OCI-LY3 (cell line): ENCODE results near the gene LAPTM5.

Experiments used
- H2AFZ ChIP-seq: fragments of 200-600, 300-600 bp; shearing (Covaris generic); 2 replicates; pipeline ENCODE4 v1.6.0; 2014; ENCODE audit warnings: antibody characterized with exemption, low read depth, low read length
- H3K27ac ChIP-seq: fragments of 200-600, 300-600 bp; sonication (generic); 2 replicates; pipeline ENCODE4 v1.5.1; 2014; ENCODE audit warnings: mild to moderate bottlenecking, low read length, moderate library complexity, mixed read lengths
- H3K27me3 ChIP-seq: fragments of 200-600, 300-600 bp; sonication (generic); 2 replicates; pipeline ENCODE4 v1.6.1; 2014; ENCODE audit warnings: low read depth, low read length, mixed read lengths
- H3K36me3 ChIP-seq: fragments of 200-600, 300-600 bp; sonication (generic); replicated peaks from 2 replicates; pipeline ENCODE3; 2014; ENCODE audit warnings: low read depth, low read length, mixed read lengths
- H3K4me1 ChIP-seq: fragments of 300-600, 200-600 bp; sonication (generic); 2 replicates; pipeline ENCODE4 v1.6.1; 2014; ENCODE audit warnings: low read length, mixed read lengths
- H3K4me2 ChIP-seq: fragments of 200-600, 300-600 bp; sonication (generic); 2 replicates; pipeline ENCODE4 v1.6.1; 2014; ENCODE audit warnings: low read length, mixed read lengths
- H3K4me3 ChIP-seq: fragments of 300-600, 200-600 bp; sonication (generic); 2 replicates; pipeline ENCODE4 v1.5.1; 2014; ENCODE audit warnings: antibody characterized with exemption, mild to moderate bottlenecking, low read length, moderate library complexity
- H3K79me2 ChIP-seq: fragments of 300-600, 200-600 bp; shearing (Covaris generic); 2 replicates; pipeline ENCODE4 v1.6.1; 2014; ENCODE audit warnings: mild to moderate bottlenecking, low read length, mixed read lengths
- H3K9ac ChIP-seq: fragments of 300-600, 200-600 bp; shearing (Covaris generic); 2 replicates; pipeline ENCODE4 v1.6.0; 2014; ENCODE audit warnings: mild to moderate bottlenecking, low read length, moderate library complexity
- H3K9me3 ChIP-seq: fragments of 200-600, 300-600 bp; shearing (Covaris generic); 2 replicates; pipeline ENCODE4 v1.6.1; 2014; ENCODE audit warnings: low read length, mixed read lengths; ENCODE audit not compliant: insufficient read depth
- H4K20me1 ChIP-seq: fragments of 200-600, 300-600 bp; sonication (generic); 2 replicates; pipeline ENCODE4 v1.6.1; 2016; ENCODE audit warnings: low read length, mixed read lengths; ENCODE audit not compliant: insufficient read depth
- CTCF ChIP-seq: fragments of 200-600, 300-600 bp; sonication (generic); IDR thresholded peaks from 2 replicates; pipeline ENCODE4 v1.5.1; 2014; ENCODE audit warnings: antibody characterized with exemption, low read length, low read depth
- EZH2phosphoT487 ChIP-seq: fragments of 200-600 bp; shearing (Covaris generic); IDR thresholded peaks from 2 replicates; pipeline ENCODE4 v1.6.1; 2018; ENCODE audit warnings: antibody characterized with exemption, mixed run types, low read depth

LAPTM5 gene

GRCh38 chr1:30698401-30698981, 59.1 kb downstream of the LAPTM5 start:
- Histone ChIP-seq H3K27ac (no peak overlapping the region), H3K9me3 (no peaks in the 10 kb centered on the region), H3K4me3 (no peak overlapping the region), H3K4me2 (no peak overlapping the region), H3K36me3 (no peaks in the 10 kb centered on the region), H3K79me2 (no peaks in the 10 kb centered on the region), H2AFZ (no peak overlapping the region), H3K27me3 (no peaks in the 10 kb centered on the region), H4K20me1 (no peaks in the 10 kb centered on the region), H3K9ac (no peak overlapping the region; the same call in 1 of the 2 replicates), H3K4me1 (peaks cover 21% of the 10 kb centered on the region)
- TF ChIP-seq EZH2phosphoT487, result no peak
- TF ChIP-seq CTCF, result no peak

- peak overlapping the region; percentile 86 for H3K4me2 ChIP-seq
- no peaks in the 10 kb centered on the region for H3K9me3 ChIP-seq
- H3K27me3 ChIP-seq, result no peaks in the 10 kb centered on the region
- peak overlapping the region; percentile 53; the same call in 1 of the 2 replicates for H3K9ac ChIP-seq
- H3K27ac ChIP-seq, result peak overlapping the region; percentile 63
- H4K20me1 ChIP-seq, result no peaks in the 10 kb centered on the region
- H3K4me3 ChIP-seq, result peak overlapping the region; percentile 58
- peaks cover 24% of the 10 kb centered on the region for H3K4me1 ChIP-seq
- H2AFZ ChIP-seq, result no peak overlapping the region
- no peaks in the 10 kb centered on the region for H3K79me2 ChIP-seq
- TF ChIP-seq EZH2phosphoT487, result no peak
- peak; percentile 33 for TF ChIP-seq CTCF
- no peaks in the 10 kb centered on the region for H3K36me3 ChIP-seq
Observed at GRCh38 chr1:30697571-30698376, 59.8 kb downstream of the LAPTM5 start.

- no peak overlapping the region for H2AFZ ChIP-seq
- no peaks in the 10 kb centered on the region for H4K20me1 ChIP-seq
- H3K4me2 ChIP-seq, result peak overlapping the region; percentile 86
- no peaks in the 10 kb centered on the region for H3K27me3 ChIP-seq
- H3K79me2 ChIP-seq, result no peaks in the 10 kb centered on the region
- no peaks in the 10 kb centered on the region for H3K9me3 ChIP-seq
- H3K9ac ChIP-seq, result 0 out of 2 replicates have a peak overlapping the region, but pooled peaks have one; percentile 53
- H3K4me3 ChIP-seq, result peak overlapping the region; percentile 58
- TF ChIP-seq EZH2phosphoT487, result no peak
- TF ChIP-seq CTCF, result no peak
- no peaks in the 10 kb centered on the region for H3K36me3 ChIP-seq
- H3K4me1 ChIP-seq, result peaks cover 24% of the 10 kb centered on the region
- peak overlapping the region; percentile 44; the same call in 1 of the 2 replicates for H3K27ac ChIP-seq
Observed at GRCh38 chr1:30696831-30697230, 60.7 kb downstream of the LAPTM5 start.

GRCh38 chr1:30695439-30695841, 62.1 kb downstream of the LAPTM5 start:
- Histone ChIP-seq H4K20me1 (no peaks in the 10 kb centered on the region), H3K4me3 (no peak overlapping the region), H3K4me2 (no peak overlapping the region), H3K4me1 (peaks cover 24% of the 10 kb centered on the region), H3K36me3 (no peaks in the 10 kb centered on the region), H3K9me3 (no peaks in the 10 kb centered on the region), H2AFZ (no peak overlapping the region), H3K9ac (no peak overlapping the region), H3K27me3 (no peaks in the 10 kb centered on the region), H3K27ac (no peak overlapping the region), H3K79me2 (no peaks in the 10 kb centered on the region)
- no peak for TF ChIP-seq CTCF
- TF ChIP-seq EZH2phosphoT487, result no peak
